ENCODE data around the gene LTBP3. TPM values are rescaled to one million over a fixed set of nuclear protein-coding genes. Genes with fewer than 3 reads are reported as not detected.

Gene LTBP3
- total and polyA plus RNA-seq, 4 donors, result 8.8 to 46.2 (median 17.0) TPM

DNA sequence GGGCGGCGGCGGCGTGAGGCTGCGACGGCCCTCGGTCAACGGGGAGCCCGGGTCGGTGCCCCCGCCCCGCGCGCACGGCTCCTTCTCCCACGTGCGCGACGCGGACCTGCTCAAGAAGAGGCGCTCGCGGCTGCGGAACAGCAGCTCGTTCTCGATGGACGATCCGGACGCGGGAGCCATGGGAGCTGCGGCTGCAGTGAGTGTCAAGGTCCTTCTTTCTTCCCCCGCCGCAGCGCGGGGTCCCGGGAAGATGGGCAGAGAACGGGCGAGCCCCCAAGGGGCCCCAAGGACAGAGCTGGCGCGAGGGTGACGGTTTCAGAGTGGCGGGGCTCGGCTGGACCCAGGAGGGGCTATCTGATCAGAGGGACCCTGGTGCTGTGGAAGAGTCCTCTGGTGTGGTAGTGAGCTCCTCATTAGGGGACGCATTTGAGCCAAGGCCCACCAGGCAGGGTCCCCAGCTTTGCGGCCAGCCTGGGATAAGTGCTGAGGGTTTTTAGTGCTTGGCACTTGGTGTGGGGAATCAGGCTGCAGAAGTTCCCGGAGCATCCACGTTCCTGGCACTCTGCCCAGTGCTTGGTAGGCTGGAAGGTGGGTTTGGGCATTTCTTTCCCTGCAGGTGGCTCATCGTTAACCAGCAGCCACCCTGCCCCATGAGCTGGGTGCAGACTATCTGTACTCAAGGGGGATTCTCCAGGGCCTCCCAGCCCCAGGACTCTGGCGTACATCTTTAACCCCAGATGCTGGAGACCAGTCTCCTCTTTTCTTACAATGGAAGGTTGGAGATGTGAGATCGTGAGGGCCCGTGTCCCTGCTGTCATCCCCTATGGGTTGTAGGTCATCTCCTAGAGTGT lies 27.5 kb upstream of the LTBP3 start:
- Histone ChIP-seq H3K4me1 (ENCODE audit: control insufficient read depth in 4 of 4, insufficient read depth in 4 of 4, low read length in 3 of 4) (peaks cover 0 to 4% (median 0%) of the 10 kb centered on the region in 4 donors), H3K9ac (ENCODE audit: low read depth in 1 of 2, low read length in 2 of 2) (no peak overlapping the region), H3K9me3 (ENCODE audit: control insufficient read depth in 4 of 4, low read length in 3 of 4) (no peaks in the 10 kb centered on the region), H3K4me3 (ENCODE audit: low read depth in 1 of 3, low read length in 3 of 3) (no peak overlapping the region), H3K27me3 (ENCODE audit: control insufficient read depth in 4 of 4, insufficient read depth in 4 of 4, low read length in 3 of 4) (no peaks in the 10 kb centered on the region), H3K27ac (ENCODE audit: low read depth in 1 of 2, low read length in 2 of 2) (no peak overlapping the region), H3K36me3 (ENCODE audit: control insufficient read depth in 4 of 4, insufficient read depth in 3 of 4, low read depth in 1 of 4, low read length in 3 of 4) (peaks cover 0 to 2% (median under 1%) of the 10 kb centered on the region in 4 donors)
- no peak for DNase-seq (ENCODE audit: low spot score)
- TF ChIP-seq, protein P1, sequence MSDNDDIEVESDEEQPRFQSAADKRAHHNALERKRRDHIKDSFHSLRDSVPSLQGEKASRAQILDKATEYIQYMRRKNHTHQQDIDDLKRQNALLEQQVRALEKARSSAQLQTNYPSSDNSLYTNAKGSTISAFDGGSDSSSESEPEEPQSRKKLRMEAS (IDR thresholded peaks at IDR 0.05), result no peak
- TF ChIP-seq YY1 (IDR thresholded peaks at IDR 0.05), result no peak
- TF ChIP-seq RXRA (IDR thresholded peaks at IDR 0.05), result no peak
- TF ChIP-seq, protein P2, sequence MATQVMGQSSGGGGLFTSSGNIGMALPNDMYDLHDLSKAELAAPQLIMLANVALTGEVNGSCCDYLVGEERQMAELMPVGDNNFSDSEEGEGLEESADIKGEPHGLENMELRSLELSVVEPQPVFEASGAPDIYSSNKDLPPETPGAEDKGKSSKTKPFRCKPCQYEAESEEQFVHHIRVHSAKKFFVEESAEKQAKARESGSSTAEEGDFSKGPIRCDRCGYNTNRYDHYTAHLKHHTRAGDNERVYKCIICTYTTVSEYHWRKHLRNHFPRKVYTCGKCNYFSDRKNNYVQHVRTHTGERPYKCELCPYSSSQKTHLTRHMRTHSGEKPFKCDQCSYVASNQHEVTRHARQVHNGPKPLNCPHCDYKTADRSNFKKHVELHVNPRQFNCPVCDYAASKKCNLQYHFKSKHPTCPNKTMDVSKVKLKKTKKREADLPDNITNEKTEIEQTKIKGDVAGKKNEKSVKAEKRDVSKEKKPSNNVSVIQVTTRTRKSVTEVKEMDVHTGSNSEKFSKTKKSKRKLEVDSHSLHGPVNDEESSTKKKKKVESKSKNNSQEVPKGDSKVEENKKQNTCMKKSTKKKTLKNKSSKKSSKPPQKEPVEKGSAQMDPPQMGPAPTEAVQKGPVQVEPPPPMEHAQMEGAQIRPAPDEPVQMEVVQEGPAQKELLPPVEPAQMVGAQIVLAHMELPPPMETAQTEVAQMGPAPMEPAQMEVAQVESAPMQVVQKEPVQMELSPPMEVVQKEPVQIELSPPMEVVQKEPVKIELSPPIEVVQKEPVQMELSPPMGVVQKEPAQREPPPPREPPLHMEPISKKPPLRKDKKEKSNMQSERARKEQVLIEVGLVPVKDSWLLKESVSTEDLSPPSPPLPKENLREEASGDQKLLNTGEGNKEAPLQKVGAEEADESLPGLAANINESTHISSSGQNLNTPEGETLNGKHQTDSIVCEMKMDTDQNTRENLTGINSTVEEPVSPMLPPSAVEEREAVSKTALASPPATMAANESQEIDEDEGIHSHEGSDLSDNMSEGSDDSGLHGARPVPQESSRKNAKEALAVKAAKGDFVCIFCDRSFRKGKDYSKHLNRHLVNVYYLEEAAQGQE (IDR thresholded peaks at IDR 0.05), result no peak
- TF ChIP-seq JUND (IDR thresholded peaks at IDR 0.05), result no peak
- TF ChIP-seq HNF4A (conservative IDR thresholded peaks at IDR 0.05), result no peak
- TF ChIP-seq, protein P3, sequence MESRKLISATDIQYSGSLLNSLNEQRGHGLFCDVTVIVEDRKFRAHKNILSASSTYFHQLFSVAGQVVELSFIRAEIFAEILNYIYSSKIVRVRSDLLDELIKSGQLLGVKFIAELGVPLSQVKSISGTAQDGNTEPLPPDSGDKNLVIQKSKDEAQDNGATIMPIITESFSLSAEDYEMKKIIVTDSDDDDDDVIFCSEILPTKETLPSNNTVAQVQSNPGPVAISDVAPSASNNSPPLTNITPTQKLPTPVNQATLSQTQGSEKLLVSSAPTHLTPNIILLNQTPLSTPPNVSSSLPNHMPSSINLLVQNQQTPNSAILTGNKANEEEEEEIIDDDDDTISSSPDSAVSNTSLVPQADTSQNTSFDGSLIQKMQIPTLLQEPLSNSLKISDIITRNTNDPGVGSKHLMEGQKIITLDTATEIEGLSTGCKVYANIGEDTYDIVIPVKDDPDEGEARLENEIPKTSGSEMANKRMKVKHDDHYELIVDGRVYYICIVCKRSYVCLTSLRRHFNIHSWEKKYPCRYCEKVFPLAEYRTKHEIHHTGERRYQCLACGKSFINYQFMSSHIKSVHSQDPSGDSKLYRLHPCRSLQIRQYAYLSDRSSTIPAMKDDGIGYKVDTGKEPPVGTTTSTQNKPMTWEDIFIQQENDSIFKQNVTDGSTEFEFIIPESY (IDR thresholded peaks at IDR 0.05), result no peak
- no peak for TF ChIP-seq NR2F2 (IDR thresholded peaks at IDR 0.05)
- no peak for TF ChIP-seq HNF4G (IDR thresholded peaks at IDR 0.05)
- TF ChIP-seq FOXA1 (IDR thresholded peaks at IDR 0.05), result no peak
- TF ChIP-seq, protein P4, sequence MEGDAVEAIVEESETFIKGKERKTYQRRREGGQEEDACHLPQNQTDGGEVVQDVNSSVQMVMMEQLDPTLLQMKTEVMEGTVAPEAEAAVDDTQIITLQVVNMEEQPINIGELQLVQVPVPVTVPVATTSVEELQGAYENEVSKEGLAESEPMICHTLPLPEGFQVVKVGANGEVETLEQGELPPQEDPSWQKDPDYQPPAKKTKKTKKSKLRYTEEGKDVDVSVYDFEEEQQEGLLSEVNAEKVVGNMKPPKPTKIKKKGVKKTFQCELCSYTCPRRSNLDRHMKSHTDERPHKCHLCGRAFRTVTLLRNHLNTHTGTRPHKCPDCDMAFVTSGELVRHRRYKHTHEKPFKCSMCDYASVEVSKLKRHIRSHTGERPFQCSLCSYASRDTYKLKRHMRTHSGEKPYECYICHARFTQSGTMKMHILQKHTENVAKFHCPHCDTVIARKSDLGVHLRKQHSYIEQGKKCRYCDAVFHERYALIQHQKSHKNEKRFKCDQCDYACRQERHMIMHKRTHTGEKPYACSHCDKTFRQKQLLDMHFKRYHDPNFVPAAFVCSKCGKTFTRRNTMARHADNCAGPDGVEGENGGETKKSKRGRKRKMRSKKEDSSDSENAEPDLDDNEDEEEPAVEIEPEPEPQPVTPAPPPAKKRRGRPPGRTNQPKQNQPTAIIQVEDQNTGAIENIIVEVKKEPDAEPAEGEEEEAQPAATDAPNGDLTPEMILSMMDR (IDR thresholded peaks at IDR 0.05; ENCODE audit: low read depth, low read length, missing input control), result no peak
- TF ChIP-seq EGR1 (IDR thresholded peaks at IDR 0.05; ENCODE audit: low read depth in 2 of 2), result no peak
- TF ChIP-seq TAF1 (conservative IDR thresholded peaks at IDR 0.05), result no peak
- TF ChIP-seq FOXA2 (IDR thresholded peaks at IDR 0.05), result no peak
- WGBS, result 71% methylated on average over 51 of the region's 51 CpGs

DNA sequence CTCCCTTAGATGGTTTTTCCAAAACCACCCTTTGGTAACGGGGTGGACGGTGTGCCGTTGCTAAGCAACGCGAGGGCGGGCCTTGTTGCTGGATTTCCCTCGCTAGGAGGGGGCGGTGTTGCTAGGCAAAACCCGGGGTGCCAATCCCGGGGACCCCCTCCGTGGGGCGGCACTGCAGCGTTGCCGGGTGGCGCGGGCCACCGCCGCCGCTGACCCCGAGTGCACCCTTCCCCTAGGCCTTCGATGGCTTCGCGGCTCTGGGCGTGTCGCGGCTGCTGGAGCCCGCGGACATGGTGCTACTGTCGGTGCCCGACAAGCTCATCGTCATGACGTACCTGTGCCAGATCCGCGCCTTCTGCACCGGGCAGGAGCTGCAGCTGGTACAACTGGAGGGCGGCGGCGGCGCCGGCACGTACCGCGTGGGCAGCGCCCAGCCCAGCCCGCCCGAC lies 26.6 kb upstream of the LTBP3 start:
- Histone ChIP-seq H3K27me3 (ENCODE audit: control insufficient read depth in 4 of 4, insufficient read depth in 4 of 4, low read length in 3 of 4) (no peaks in the 10 kb centered on the region), H3K4me3 (ENCODE audit: low read depth in 1 of 3, low read length in 3 of 3) (no peak overlapping the region), H3K9me3 (ENCODE audit: control insufficient read depth in 4 of 4, low read length in 3 of 4) (no peaks in the 10 kb centered on the region), H3K36me3 (ENCODE audit: control insufficient read depth in 4 of 4, insufficient read depth in 3 of 4, low read depth in 1 of 4, low read length in 3 of 4) (peaks cover 0 to 6% (median 2%) of the 10 kb centered on the region in 4 donors), H3K27ac (ENCODE audit: low read depth in 1 of 2, low read length in 2 of 2) (no peak overlapping the region), H3K9ac (ENCODE audit: low read depth in 1 of 2, low read length in 2 of 2) (no peak overlapping the region), H3K4me1 (ENCODE audit: control insufficient read depth in 4 of 4, insufficient read depth in 4 of 4, low read length in 3 of 4) (peaks cover 0 to 4% (median 0%) of the 10 kb centered on the region in 4 donors)
- DNase-seq (ENCODE audit: low spot score), result no peak
- 59% methylated on average over 46 of the region's 46 CpGs for WGBS
- TF ChIP-seq HNF4A (conservative IDR thresholded peaks at IDR 0.05) (no peak), RXRA (IDR thresholded peaks at IDR 0.05) (no peak), EGR1 (IDR thresholded peaks at IDR 0.05; ENCODE audit: low read depth in 2 of 2) (no peak), RAD21 (IDR thresholded peaks at IDR 0.05) (no peak), GABPA (IDR thresholded peaks at IDR 0.05 in 1 of 2, conservative IDR thresholded peaks at IDR 0.05 in 1 of 2) (no peak)
- TF ChIP-seq, protein P3 (IDR thresholded peaks at IDR 0.05), result no peak
- TF ChIP-seq, protein P1 (IDR thresholded peaks at IDR 0.05), result no peak
- TF ChIP-seq, protein P4 (IDR thresholded peaks at IDR 0.05; ENCODE audit: low read depth, low read length, missing input control), result no peak

Data from liver (tissue), 9 donors.